GM18861 (cell line): Measurements from ENCODE around the gene SMC1B.

Experiments used
- ATAC-seq: cut with Tn5 transposase; IDR thresholded peaks from one replicate; pipeline ENCODE4 v1.9.1; 2021; ENCODE audit not compliant: unreplicated experiment

Gene SMC1B

DNA sequence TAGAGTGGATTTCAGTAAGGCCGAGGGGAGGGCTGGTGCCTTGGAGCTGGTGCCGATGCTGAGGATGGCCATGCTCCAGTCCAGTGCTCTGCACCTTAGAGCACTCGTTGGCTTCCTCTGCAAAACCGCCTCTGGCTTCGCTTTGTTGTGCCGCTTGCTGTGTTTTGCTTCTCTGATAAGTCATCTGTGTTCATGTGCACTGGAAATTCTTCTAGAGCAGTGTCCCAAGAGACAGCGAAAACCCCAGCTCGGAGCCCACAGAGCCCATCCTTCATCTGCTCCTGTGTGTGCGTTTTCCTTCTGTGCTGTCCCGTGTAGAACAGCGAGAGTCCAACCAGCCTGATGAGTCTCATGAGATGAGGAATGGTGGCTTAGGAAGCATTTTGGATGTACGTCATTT is 91.6 kb downstream of the SMC1B start:
- no peak for ATAC-seq

DNA sequence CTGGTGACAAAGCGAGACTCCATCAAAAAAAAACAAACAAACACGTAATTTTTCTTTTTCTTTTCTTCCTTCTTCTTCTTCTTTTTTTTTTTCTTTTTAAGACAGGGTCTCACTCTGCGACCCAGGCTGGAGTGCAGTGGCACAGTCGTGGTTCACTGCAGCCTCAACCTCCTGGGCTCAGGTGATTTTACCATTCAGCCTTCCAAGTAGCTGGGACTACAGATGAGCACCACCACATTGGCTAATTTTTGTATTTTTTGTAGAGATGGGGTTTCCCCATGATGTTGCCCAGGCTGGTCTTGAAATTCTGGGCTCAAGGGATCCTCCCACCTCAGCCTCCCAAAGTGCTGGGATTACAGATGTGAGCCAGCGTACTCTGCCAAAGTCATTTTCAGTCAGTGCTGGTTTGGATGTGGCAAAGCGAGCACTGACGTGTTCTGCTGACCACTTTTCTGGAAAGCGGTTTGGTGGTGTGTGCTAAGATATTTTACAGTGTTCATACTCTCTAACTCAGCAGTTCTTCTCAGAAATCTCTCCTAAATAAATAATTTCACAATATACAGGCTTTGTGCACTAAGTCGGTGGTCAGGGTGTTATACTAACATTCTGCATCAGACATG is 92.9 kb downstream of the SMC1B start:
- no peak for ATAC-seq

DNA sequence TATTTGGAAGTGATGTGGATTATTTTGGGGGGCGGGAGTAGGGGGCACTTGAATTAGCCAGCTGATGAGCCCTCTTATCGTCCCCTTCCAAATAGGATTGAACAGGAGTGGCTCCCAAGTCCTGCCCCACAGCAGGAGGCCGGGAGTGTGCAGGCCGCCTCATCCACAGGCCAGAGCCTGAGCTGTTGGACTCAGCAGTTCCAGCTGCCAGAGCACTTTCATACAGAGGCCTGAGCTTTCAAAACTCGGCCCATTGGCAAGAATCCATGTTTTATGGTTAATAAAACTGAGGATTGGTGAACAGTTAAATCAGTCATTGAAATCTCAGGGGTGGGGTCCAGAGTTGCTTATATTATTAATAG is 94.1 kb downstream of the SMC1B start:
- ATAC-seq, result no peak

DNA sequence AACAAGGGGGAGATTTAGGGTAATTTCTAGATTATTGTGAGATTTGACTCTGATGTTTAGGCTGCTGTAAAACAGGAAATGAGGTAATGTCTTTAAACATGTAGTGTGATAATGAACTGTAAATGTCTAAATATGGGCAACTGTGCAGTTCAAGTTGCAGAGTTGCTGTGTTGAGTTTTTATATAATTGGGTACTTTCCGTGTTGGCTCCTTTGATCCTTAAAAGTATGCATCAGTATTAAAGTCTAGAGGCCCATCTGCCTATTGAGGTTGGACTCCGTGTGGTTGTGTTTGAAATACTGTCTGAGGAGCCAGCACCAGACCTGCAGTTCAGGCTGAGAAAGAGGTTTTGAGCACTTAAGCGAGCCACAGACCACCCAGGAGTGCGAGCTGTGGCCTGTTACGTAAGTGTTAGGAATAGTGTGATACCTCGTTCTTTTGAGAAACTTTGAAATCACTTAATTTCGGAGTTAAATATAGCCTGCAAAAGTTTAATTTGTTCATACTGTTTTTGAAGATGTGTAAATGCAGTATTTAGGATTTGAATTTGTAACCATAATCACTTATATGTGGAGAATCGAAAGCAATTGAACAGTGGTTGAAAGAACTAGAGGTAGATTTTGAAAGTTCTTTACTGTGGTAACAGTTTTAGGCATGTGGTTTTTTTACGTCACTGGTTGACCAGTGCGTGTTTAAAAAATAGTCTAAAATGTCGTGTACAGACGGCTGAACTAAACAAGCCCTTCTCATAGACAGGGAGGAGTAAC is 94.7 kb downstream of the SMC1B start:
- ATAC-seq, result peak; percentile 31

- peak; percentile 59 for ATAC-seq
Observed at GRCh38 chr22:45318168-45318557, 95.2 kb downstream of the SMC1B start.

DNA sequence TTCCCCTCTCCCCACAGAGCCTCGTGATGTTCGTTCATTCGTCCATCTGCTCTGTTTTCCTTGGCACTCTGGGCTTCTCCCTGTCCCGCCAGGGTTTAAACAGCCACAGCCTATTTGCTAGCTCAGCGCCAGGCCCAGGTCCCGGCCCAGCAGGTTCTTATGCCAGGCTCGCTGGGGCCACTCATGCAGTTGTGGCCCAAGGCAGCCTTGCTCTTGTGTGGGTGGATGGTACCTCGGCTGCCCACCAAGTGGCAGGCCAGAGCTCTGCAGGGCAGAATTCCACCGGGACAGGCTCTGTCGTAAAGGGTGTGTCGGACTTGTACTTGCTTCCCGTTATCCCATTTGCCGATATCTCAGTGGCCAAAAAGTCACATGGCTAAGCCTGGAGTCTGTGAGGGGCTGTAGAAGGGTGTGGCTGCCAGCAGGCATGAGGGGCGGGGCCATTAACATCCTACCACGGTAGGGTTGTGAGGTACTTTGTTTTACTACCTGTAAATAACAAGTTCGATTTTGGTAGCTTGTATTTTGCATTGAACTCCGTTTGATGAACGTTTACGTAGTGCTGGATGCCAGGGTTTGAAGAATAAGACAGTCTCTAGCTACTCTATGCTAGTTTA is 95.7 kb downstream of the SMC1B start:
- no peak for ATAC-seq

DNA sequence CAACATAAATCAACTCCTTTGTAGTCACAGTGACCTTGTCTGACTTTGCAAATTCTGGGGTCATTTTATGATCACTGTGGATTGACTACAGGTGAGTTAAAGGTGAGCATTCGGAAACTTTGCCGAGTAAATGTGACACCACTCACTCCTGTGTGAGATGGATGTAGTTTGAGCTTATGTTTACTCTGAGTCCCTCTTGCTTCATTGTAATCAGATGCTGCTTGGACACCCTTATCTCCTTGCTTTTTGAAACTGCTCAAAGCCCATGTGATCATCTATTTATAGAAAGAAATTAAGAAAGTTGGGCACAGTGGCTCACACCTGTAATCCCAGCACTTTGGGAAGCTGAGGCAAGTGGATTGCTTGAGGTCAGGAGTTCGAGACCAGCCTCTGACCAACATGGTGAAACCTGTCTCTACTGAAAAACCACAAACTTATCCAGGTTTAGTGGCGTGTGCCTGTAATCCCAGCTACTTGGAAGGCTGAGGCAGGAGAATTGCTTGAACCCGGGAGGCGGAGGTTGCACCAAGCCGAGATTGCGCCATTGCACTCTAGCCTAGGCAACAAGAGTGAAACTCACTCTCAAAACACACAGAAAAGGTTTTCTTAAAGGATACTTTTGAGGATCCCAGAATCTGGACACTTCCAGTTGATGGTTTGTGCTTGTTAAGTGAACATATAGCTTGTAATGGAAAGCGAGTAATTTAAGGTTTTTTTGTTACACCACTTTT is 96.4 kb downstream of the SMC1B start:
- ATAC-seq, result no peak

GRCh38 chr22:45314786-45315185 is 98.6 kb downstream of the SMC1B start:
- no peak for ATAC-seq

DNA sequence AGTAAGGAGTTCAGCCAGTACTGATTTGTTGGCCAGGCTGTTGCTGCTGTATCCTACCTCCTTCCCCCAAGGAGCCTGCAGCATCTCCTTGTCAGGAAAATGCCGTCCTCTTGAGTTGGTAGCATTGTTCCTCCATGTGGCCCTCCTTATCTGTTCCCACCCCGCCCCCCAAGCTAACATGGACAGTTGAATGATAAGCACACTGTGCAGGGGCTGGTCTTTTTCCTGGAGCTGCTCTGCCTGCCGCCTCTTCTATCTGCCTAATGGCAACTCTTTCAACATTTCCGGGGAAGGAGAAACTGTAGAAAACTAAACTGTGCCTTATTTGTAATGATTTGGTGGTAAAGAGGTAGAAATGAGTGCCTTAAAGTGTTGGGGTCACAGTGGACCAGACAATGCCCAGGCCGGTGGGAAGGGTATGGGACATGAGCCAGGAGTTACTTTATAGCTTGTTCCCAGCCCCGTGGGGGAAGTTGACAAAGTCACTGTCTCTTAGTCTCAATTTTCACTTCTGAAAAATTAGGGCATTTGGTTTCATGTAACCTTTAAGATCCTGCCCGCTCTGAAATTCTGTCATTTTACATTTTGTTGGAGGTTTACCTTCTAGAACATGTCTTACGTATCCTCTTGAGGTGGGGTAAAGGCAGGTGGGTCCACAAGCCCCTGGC is 99.2 kb downstream of the SMC1B start:
- no peak for ATAC-seq

- ATAC-seq, result no peak
Observed at GRCh38 chr22:45312856-45313255, 100.5 kb downstream of the SMC1B start.

GRCh38 chr22:45312415-45312814 is 101.0 kb downstream of the SMC1B start:
- ATAC-seq, result no peak

DNA sequence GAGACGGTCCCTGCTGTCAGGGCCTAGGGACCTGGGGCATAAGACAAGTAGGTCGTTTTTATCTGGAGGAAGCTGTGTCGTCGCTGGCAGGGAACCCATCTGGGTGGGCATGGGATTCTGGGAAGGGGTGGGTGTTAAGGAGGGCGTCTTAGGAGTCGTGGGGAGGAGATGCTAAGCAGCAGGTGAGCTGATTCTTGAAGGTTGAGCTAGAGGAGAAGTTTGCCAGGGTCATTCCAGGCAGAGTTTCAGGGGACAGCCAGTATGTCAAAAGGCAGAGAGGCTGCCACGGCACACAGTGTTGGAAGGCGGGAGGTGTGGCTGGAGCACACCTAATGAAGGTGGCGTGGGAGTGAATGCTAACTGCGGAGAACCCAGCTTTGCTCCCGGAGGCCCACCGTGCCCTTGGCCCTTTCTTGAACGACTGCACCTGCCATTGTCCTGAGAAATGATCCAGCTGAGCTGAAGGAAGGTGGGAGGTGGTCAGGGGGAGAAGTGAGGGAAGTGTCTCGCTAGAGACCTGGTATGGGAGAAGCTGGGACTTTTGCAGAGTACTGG is 102.3 kb downstream of the SMC1B start:
- no peak for ATAC-seq

- ATAC-seq, result no peak
Observed at GRCh38 chr22:45310331-45310976, 102.9 kb downstream of the SMC1B start.

DNA sequence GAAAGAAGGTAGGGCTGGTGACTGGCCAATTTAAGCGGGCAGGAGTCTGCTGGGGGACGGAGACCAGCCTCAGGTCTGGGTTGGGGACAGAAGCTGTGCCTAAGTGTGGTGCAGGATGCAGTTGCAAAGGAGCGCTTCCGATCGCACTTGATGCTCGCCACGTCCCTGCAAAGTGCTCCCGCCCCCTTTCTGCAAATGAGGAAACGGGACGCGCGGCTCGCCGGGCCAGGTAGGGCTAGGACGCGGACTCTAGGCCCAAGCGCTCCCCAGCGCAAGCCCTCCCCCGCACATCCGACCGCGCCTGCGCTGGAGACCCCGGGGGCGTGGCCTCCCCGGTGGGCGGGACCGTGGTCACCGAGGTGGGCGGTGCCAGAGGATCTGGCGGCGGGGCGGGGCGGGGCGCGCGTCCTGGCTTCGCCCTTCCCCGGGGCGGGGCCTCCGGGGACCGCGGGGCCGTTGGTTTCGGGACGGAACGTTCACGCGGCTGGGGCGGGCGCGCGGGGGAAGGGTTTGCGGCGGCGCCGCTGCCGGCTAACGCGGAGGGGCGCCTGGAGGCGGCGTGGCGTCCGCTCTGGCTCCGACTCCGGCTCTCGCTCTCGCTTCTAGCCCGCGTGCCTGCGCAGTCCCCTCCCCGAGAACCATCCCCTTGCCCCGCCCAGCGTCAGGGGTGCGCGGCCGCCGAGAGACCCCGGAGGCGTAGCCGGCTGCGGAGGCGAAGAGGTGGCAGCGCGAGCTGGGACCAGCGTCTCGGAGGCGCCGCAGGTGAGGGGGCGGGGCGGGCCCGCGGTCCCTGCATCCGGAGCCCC is 103.8 kb downstream of the SMC1B start, which contains the start of gene FAM118A:
TSS of gene FAM118A (plus strand) at position 513 of the 806 bp plus-strand sequence. CDS start 12,446 bp downstream, outside the sequence.
- peak; percentile 61 for ATAC-seq

DNA sequence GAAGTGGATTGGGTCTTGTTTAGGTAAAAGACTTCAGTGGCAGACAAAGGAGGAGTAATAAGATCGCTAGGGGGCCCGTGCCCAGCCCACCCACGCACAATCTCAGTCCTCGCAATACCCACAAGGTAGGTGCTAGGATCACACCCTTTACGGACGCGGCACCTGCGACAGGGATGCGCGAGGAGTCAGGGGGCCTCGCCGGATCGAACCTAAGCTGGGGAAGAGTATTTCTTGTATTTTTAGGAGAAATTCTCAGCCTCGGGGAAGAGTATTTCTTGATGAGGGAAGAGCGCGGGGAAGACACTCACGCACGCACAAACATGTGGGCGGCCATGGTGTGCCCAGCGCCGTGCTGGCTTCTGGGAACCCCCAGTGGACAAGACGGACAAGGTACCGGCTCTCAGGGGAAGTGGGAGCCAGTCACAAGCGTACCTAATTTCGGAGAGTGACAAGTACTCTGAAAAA is 104.4 kb downstream of the SMC1B start:
- ATAC-seq, result no peak

- no peak for ATAC-seq
Observed at GRCh38 chr22:45308391-45308956, 104.9 kb downstream of the SMC1B start.

GRCh38 chr22:45306139-45306538 is 107.3 kb downstream of the SMC1B start:
- no peak for ATAC-seq

GRCh38 chr22:45305456-45306075 is 107.8 kb downstream of the SMC1B start:
- ATAC-seq, result no peak
